AG09319 (cell line): ENCODE measurements around the gene SYT6.

Experiments used
- DNase-seq: peaks from one replicate; pipeline ENCODE4 v3.0.0-alpha.2; 2010; ENCODE audit warnings: low read depth; ENCODE audit errors: extremely low read depth
- TF ChIP-seq, protein P1 (sequence below): IDR thresholded peaks from 2 replicates; pipeline ENCODE4 v1.5.1; 2011; ENCODE audit warnings: low read depth, mild to moderate bottlenecking, inconsistent platforms, low read length, moderate library complexity

Gene SYT6

DNA sequence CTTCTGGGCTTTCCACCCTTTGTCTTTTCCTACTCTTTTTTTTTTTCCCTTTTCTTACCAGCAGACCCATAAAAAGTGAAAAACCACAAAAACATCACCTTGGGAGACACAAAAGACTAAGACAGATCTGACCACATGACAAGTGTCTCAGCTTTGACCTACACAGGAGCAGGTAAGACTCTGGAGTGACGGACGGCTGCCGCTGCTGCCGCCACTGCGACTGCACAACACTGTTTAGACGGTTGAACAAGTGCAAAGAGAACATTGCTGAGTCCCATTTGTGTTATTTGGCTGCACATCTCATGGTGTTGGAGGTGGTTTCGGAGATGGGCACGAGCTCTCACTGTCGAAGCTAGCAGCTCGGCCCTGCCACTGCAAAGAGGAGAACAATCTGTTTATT is 62.0 kb downstream of the SYT6 start:
- DNase-seq = no peak
- TF ChIP-seq, protein P1, sequence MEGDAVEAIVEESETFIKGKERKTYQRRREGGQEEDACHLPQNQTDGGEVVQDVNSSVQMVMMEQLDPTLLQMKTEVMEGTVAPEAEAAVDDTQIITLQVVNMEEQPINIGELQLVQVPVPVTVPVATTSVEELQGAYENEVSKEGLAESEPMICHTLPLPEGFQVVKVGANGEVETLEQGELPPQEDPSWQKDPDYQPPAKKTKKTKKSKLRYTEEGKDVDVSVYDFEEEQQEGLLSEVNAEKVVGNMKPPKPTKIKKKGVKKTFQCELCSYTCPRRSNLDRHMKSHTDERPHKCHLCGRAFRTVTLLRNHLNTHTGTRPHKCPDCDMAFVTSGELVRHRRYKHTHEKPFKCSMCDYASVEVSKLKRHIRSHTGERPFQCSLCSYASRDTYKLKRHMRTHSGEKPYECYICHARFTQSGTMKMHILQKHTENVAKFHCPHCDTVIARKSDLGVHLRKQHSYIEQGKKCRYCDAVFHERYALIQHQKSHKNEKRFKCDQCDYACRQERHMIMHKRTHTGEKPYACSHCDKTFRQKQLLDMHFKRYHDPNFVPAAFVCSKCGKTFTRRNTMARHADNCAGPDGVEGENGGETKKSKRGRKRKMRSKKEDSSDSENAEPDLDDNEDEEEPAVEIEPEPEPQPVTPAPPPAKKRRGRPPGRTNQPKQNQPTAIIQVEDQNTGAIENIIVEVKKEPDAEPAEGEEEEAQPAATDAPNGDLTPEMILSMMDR = no peak

- TF ChIP-seq, protein P1 = no peak
- no peak for DNase-seq
These were observed 62.7 kb downstream of the SYT6 start for GRCh38 chr1:114090738-114091505.

DNA sequence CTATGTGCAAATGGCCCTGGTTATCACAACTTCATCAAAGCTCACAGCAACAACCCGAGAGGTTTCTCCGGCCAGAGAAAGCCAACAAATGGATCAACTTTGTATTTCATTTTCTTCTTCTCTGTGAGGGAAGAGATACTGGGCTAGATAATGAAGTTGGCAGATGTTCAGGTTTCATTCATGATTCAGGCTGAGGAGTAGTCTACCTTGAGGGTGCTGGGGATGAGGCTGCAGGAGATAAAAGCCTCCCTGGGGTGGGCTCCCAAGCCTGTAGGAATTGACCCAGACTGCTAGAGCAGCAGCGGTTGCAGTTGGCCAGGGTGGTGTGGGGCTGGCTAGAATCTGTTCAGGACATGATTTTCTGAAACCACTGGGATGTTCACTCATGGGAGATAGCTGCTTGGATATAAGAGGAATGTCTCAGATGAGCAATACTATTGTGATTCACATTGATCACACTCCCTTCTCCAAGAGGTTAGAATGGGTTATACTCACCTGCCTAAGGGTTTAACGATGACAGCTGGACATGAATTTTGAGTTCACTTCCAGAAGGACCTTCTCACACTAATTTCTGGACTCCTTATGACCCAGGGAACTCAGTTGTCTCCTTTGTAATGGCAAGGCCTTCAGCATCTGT is 64.0 kb downstream of the SYT6 start:
- TF ChIP-seq, protein P1 = no peak
- no peak for DNase-seq

DNA sequence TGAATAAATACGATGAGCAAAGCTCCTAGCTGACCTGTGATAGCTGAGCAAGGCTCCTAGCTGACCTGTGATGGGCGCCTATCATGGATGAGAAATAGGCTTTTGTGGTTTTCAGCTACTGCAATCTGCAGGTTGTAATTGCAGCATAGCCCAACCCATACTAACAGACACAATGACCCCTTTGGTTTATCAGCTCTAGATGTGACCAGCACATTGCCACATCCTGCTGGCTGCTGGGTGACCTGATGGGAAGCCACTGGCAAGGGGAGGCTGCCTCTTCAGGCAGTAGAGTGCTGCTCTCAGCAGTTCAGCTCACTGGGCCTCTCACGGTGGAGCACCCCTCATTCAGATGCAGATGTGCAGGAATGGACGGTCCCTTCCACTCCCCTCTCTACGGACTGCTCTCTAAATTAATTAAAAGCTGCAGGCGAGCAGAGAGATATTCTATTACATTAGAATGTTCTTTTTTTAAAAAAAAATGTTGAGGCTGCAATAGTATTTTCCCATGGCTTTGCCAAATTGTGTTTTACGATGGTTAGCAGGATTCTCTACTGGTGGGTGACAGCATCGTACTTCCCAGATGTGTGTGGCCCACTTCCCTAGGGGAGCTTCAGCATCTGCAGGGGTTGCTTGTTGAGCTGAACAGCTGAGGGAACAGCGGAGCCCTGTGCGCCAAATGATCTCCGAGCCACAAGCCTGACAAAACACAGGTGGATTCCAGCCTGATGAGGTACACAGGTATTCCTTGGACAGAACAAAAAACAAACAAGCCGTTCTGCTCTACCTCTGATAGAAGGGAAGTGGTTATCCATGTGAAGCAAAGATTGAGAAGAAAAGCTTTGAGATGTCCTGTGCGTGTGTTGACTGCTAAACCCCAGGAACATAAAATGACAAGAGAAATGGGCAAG is 65.0 kb downstream of the SYT6 start:
- TF ChIP-seq, protein P1 = no peak
- no peak for DNase-seq

- TF ChIP-seq, protein P1 = no peak
- DNase-seq = no peak
These were observed 66.2 kb downstream of the SYT6 start for GRCh38 chr1:114087495-114087894.

GRCh38 chr1:114086601-114087368 is 66.9 kb downstream of the SYT6 start:
- no peak for DNase-seq
- TF ChIP-seq, protein P1 = no peak
